Effector CD8-positive, alpha-beta T cell (primary cell): Measurements from ENCODE around the gene TRPM4.
"Not testable (repeated sequence)": the region's sequence is repeated elsewhere in the genome, so short reads cannot be mapped to it uniquely, and the experiment has no call there.

Source experiments
- DNase-seq: peaks from one replicate; lab custom pipeline; 2025; lab: John Stamatoyannopoulos, UW

Gene TRPM4

GRCh38 chr19:49190781-49191180 is 33.2 kb downstream of the TRPM4 start:
- DNase-seq, result no peak

DNA sequence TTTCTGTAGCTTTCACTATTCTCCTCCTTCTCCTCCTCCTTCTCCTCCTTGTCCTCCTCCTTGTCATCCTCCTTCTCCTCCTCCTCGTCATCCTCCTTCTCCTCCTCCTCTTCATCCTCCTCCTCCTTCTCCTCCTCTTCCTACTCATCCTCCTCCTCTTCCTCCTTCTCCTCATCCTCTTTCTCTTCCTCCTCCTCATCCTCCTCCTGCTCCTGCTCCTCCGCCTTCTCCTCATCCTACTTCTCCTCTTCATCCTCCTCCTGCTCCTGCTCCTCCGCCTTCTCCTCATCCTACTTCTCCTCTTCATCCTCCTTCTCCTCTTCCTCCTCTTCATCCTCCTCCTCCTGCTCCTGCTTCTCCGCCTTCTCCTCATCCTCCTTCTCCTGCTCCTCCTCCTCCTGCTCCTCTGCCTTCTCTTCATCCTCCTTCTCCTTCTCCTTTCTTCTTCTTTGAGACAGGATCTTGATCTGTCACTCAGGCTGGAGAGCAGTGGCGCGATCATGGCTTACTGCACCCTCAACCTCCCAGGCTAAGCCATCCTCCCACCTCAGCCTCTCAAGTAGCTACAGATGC is 36.3 kb downstream of the TRPM4 start:
- no peak for DNase-seq

DNA sequence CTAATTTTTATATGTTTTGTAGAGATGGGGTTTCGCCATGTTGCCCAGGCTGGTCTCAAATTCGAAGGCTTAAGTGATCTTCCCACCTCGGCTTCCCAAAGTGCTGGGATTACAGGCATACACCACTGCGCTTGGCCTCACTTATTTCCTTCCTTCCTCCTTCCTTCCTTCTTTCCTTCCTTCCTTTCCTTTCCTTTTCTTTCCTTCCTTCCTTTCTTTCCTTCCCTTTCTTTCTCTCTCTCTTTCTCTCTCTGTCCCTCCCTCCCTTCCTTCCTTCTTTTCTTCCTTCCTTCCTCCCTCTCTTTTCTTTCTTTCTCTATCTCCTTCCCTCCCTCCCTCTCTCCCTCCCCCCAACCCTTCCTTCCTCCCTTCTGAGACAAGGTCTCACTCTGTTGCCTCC is 36.8 kb downstream of the TRPM4 start:
- DNase-seq, result no peak

- DNase-seq, result no peak
Observed at GRCh38 chr19:49196527-49197240, 39.1 kb downstream of the TRPM4 start.

- no peak for DNase-seq
Observed at GRCh38 chr19:49200238-49200862, 42.8 kb downstream of the TRPM4 start.

DNA sequence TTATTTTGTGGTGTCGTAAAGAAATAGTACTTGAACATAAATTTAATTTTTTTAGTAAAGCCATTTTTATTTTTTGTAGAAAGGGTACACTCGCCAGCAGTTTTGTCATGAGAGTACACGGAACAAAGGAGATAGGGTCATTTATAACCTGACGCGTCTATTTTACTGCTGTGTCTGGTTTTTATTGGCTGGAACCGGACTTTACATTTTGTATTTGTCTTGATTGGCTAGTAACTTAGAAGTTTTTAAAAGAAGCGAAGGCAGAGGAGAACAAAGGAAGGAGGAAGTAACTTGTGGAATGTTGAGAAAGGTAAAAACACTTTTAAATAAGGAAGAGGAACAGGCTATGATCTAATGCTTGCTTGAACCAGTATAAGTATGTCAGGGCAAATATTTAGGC is 43.5 kb downstream of the TRPM4 start:
- no peak for DNase-seq

DNA sequence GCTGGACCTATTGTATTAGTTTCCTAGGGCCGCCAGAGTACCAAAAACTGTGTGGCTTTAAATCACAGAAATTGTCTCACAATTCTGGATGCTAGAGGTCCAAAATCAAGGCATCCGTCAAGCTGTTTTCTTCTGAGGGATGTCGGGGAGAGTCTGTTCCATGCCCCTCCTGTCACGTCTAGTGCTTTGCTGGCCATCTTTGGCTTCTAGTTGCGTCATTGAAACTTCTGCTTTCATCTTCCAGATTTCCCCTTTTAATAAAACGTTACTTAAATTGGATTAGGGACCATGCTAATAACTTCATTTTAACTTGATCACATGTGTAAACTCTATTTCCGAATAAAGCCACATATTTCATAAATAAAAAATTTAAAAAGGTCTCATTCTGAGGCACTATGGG is 47.5 kb downstream of the TRPM4 start:
- DNase-seq, result no peak

- not testable (repeated sequence) for DNase-seq
Observed at GRCh38 chr19:49209502-49209901, 51.9 kb downstream of the TRPM4 start.

DNA sequence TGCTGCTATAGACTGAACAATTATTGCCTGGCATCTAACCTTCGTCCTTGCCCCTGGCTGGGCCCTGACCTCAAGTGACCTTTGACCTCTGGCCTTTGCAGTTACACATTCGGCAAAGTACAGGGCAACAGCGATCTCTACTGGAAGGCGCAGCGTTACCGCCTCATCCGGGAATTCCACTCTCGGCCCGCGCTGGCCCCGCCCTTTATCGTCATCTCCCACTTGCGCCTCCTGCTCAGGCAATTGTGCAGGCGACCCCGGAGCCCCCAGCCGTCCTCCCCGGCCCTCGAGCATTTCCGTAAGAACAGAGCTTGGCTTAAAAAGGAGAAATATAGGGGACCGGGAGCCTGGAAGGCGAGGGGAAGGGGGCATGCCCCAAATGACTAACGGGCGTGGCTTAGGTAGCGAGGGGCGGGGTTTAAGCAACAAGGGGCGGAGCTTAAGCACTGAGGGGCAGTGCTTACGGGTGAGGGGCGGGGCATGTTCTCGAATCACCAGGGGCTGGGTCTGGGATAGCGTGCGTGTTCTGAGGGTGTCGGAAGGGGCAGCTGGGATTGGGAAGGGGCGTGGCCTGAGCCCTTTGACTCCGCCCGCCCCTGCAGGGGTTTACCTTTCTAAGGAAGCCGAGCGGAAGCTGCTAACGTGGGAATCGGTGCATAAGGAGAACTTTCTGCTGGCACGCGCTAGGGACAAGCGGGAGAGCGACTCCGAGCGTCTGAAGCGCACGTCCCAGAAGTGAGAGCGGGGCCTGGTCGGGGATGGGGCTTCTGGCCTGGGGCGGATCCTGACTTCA is 52.7 kb downstream of the TRPM4 start:
- DNase-seq, result peak; percentile 31

DNA sequence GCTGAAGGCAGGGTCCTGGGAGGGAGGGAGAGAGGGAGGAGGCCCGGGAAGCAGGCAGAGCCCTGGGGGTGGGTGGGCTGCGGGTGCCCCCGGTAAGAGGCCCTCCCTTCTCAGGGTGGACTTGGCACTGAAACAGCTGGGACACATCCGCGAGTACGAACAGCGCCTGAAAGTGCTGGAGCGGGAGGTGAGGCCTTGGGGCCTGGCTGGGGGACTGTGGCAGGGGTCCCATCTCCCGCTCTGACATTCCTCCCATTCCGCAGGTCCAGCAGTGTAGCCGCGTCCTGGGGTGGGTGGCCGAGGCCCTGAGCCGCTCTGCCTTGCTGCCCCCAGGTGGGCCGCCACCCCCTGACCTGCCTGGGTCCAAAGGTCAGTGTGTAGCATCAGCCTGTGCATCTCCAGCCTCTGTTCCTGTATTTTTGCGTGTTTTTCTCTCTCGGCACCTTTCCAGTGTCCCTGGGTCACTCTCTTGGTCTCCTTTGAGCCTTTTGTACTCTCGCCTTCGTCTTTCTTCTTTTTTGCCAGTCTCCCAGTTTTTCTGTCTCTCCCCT is 53.4 kb downstream of the TRPM4 start:
- DNase-seq, result no peak

GRCh38 chr19:49212016-49212701 is 54.6 kb downstream of the TRPM4 start:
- no peak for DNase-seq

DNA sequence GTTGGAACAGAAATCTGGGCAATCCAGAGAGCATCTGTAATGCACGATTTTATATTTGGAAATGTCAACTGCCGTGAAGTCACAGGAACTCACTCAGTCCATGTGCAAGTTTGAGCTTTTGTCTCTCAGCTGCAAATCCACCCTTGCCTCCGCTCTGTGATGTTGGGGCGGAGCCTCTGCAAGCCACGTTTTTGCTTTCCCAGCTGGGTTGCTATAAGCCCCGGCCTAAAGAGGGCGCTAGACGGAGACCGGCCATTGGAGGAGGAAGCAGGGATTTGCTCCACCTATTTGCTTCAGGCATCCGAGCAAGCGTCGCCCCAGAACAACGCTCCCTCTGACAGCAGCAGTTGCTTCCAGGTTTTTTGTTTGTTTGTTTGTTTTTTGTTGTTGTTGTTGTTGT is 56.2 kb downstream of the TRPM4 start:
- DNase-seq, result no peak

DNA sequence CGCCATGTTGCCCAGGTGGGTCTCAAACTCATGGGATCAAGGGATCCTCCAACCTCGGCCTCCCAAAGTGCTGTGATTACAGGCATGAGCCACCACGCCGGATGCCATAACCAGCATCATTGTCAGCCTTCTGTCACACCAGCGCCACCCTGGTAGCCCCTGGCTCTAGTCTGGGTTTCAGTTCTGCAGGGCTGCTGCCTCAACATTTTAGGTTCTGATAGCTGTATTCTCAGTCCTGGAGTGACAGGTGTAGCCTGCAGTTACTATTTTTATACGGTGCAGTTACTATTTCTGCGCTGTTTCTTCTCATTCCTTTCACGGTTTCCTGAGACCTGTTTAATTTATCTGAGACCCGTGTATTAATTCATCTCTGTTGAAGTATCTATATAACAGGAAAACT is 57.1 kb downstream of the TRPM4 start:
- DNase-seq, result no peak

DNA sequence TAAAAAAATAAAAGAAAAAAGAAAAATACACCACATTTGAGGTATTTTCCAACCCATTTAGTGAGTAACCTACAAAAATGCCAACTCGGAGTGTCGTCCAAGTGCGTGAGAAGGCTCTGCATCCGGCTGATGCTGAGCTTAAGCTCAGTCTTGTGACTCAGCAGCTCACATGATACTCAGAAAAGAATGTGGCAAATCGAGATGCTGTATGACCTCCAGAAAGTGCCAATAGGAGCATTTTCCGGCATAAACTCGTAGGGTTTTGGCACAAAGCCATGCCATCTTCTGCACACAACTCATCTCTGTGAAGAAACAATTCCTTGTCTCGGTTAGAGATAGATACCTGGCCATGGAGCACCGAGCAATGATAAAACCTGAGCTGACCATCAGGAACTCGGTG is 58.5 kb downstream of the TRPM4 start:
- DNase-seq, result no peak

DNA sequence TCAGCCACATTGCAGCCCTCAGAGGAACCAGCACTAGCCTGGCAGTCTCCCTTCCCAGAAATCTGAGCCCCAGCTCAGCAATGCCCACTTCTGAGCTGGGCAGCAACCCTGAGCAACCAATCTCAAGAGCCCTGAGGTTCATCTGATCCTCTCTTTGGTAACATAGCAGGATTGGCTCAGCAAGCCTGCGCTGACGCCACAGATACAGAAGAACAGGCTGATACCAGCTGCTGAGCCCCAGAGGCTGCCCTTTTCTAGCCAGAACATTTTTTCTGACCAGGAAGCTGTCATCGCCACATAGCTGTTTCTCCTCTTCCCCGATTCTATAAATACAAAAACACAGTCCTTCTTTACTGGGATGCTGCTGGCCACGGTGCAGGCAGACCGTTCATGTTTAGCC is 59.8 kb downstream of the TRPM4 start:
- DNase-seq, result no peak

GRCh38 chr19:49222011-49222410 is 64.4 kb downstream of the TRPM4 start:
- no peak for DNase-seq

DNA sequence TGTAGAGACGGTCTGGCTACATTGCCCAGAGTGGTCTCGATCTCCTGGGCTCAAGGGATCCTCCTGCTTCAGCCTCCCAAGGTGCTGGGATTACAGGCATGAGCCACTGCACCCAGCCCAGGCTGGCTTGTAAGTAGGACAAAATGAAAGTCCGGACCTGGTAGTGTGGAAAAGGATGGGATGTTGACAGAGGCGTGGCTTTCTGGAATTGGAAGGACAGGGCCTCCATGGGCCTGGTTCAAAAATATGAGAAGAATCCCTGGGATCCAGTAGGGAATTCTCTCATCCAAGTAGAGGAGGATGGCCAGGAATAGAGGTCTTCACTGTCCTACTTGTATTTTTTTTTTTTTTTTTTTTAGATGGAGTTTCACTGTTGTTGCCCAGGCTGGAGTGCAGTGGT is 64.9 kb downstream of the TRPM4 start:
- no peak for DNase-seq

DNA sequence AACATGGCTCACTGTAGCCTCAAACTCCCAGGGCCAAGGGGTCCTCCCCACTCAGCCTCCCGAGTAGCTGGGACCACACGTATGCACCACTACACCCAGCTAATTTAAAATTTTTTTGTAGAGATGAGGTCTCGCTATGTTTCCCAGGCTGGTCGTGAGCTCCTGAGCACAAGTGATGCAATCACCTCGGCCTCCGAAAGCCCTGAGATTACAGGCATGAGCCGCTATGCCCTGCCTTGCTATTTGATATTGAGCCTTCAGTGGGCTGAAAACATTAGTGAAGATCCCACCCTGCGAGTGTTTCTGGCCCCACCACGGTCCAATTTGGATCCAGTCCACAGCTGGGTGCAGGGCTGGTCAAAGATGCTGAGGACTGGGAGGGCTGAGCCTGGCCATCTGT is 65.9 kb downstream of the TRPM4 start:
- no peak for DNase-seq

DNA sequence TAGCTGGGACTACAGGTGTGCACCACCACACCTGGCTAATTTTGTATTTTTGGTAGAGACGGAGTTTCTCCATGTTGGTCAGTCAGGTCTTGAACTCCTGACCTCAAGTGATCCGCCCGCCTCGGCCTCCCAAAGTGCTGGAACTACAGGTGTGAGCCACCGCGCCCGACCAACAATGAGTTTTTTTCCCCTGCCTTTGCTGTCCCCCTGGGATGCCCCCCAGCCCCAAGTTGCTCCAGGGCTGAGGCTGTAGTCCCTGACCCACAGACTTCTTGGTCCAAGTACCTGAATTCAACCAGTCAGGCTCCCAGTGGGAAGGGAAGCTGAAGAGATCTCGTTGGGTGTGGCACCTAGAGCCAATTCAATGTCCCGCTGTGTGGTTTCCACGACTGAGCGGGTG is 66.8 kb downstream of the TRPM4 start:
- not testable (repeated sequence) for DNase-seq

GRCh38 chr19:49224879-49225278 is 67.3 kb downstream of the TRPM4 start:
- DNase-seq, result no peak

- no peak for DNase-seq
Observed at GRCh38 chr19:49229416-49229815, 71.8 kb downstream of the TRPM4 start.

GRCh38 chr19:49231389-49231788 is 73.8 kb downstream of the TRPM4 start:
- DNase-seq, result no peak
